GM23248 (cell line): Measurements from ENCODE around the gene HRC. TPM values are rescaled to one million over a fixed set of nuclear protein-coding genes. Genes with fewer than 3 reads are reported as not detected.

Experiments
- DNase-seq: peaks from one replicate; pipeline ENCODE4 v3.0.0-alpha.2; 2015
- H2AFZ ChIP-seq: fragments of 200-600 bp; sonication (generic); 2 replicates; pipeline ENCODE4 v1.6.1; 2016; ENCODE audit warnings: antibody characterized with exemption
- H3F3A ChIP-seq: fragments of 200-600 bp; sonication (generic); 2 replicates; pipeline ENCODE4 v1.6.1; 2016; ENCODE audit warnings: mild to moderate bottlenecking, antibody characterized with exemption, mixed run types; ENCODE audit not compliant: insufficient read depth
- H3K27ac ChIP-seq: fragments of 200-600 bp; sonication (generic); 2 replicates; pipeline ENCODE4 v1.5.1; 2016; ENCODE audit warnings: mild to moderate bottlenecking
- H3K27me3 ChIP-seq: fragments of 200-600 bp; sonication (generic); replicated peaks from 2 replicates; pipeline ENCODE4 v1.6.1; 2016; ENCODE audit warnings: mild to moderate bottlenecking; ENCODE audit not compliant: insufficient read depth
- H3K36me3 ChIP-seq: fragments of 200-600 bp; sonication (generic); 2 replicates; pipeline ENCODE4 v1.6.1; 2016; ENCODE audit warnings: low read depth, mild to moderate bottlenecking
- H3K4me1 ChIP-seq: fragments of 200-600 bp; sonication (generic); 2 replicates; pipeline ENCODE4 v1.6.1; 2016; ENCODE audit warnings: mild to moderate bottlenecking; ENCODE audit not compliant: insufficient read depth
- H3K4me2 ChIP-seq: fragments of 200-600 bp; sonication (generic); one replicate; pipeline ENCODE4 v1.6.1; 2016; ENCODE audit warnings: mild to moderate bottlenecking; ENCODE audit not compliant: unreplicated experiment
- H3K4me3 ChIP-seq: fragments of 200-600 bp; sonication (generic); 2 replicates; pipeline ENCODE4 v1.5.1; 2016; ENCODE audit warnings: mild to moderate bottlenecking
- H3K79me2 ChIP-seq: fragments of 200-600 bp; sonication (generic); 2 replicates; pipeline ENCODE4 v1.6.1; 2016; ENCODE audit warnings: mild to moderate bottlenecking; ENCODE audit not compliant: insufficient read depth
- H3K9ac ChIP-seq: fragments of 200-600 bp; sonication (generic); 2 replicates; pipeline ENCODE4 v1.6.1; 2016; ENCODE audit warnings: mild to moderate bottlenecking
- H3K9me2 ChIP-seq: fragments of 200-600 bp; sonication (generic); 2 replicates; pipeline ENCODE4 v1.6.1; 2016; ENCODE audit warnings: mixed run types, mild to moderate bottlenecking, moderate library complexity; ENCODE audit not compliant: insufficient read depth
- H3K9me3 ChIP-seq: fragments of 200-600 bp; sonication (generic); one replicate; pipeline ENCODE4 v1.6.1; 2017; ENCODE audit warnings: low read depth
- H4K20me1 ChIP-seq: fragments of 200-600 bp; sonication (generic); 2 replicates; pipeline ENCODE4 v1.6.0; 2016; ENCODE audit not compliant: insufficient read depth
- EZH2 ChIP-seq: fragments of 200-600 bp; sonication (generic); IDR thresholded peaks from 2 replicates; pipeline ENCODE4 v1.6.1; 2018; ENCODE audit warnings: antibody characterized with exemption, mild to moderate bottlenecking; ENCODE audit not compliant: insufficient read depth, poor library complexity, severe bottlenecking
- EZH2phosphoT487 ChIP-seq: fragments of 200-600 bp; sonication (generic); IDR thresholded peaks from 2 replicates; pipeline ENCODE4 v1.6.1; 2018; ENCODE audit warnings: antibody characterized with exemption, moderate library complexity, mild to moderate bottlenecking, low read depth; ENCODE audit not compliant: insufficient read depth
- WGBS, 2 experiments: methylation state at CpG; one replicate each; pipeline ENCODE4 v1.1.6; 2015 to 2017; ENCODE audit warnings: low lambda C conversion rate in 2 of 2, low coverage in 1 of 2; ENCODE audit errors: missing lambda C conversion rate in 2 of 2; 5-methylcytosine and 5-hydroxymethylcytosine counted together
- in situ Hi-C: fragments of 300-500 bp; cut with MboI; formaldehyde crosslinking; loops from 2 replicates; pipeline ENCODE4 v1.15.0; 2020
- polyA plus RNA-seq: library from polyadenylated mRNA; unstranded; fragments of >200 nt; fragmentation: Nextera tagmentation; extraction: Ambion mirVana; gene quantifications from 2 replicates; pipeline ENCODE4 v1.2.1, GENCODE V29; 2016
- total RNA-seq: library from RNA; depleted of rRNA; stranded (reverse); fragments of >200 nt; shearing (Covaris generic); gene quantifications from 2 replicates; pipeline ENCODE4 v1.2.3, GENCODE V29; 2014

Gene HRC
- total and polyA plus RNA-seq, 2 experiments from 2014 or later: not detected

GRCh38 chr19:49155820-49156346 is 687 bp upstream of the HRC start:
- no peaks in the 10 kb centered on the region; the same call in 1 of the 2 replicates for H4K20me1 ChIP-seq
- no peak overlapping the region for H3K27ac ChIP-seq
- no peaks in the 10 kb centered on the region for H3K36me3 ChIP-seq
- H2AFZ ChIP-seq: no peak overlapping the region
- no peak overlapping the region for H3K4me3 ChIP-seq
- H3K4me1 ChIP-seq: peaks cover 8% of the 10 kb centered on the region; the same call in 1 of the 2 replicates
- no peak overlapping the region for H3K9ac ChIP-seq
- H3K4me2 ChIP-seq: no peak overlapping the region
- H3K27me3 ChIP-seq: no peaks in the 10 kb centered on the region
- no peaks in the 10 kb centered on the region for H3K9me2 ChIP-seq
- TF ChIP-seq EZH2phosphoT487 (no peak), EZH2 (no peak)
- in situ Hi-C loops: no loop called here
- no peak for DNase-seq
- H3K79me2 ChIP-seq: peaks cover 22% of the 10 kb centered on the region
- peaks cover 5% of the 10 kb centered on the region; the same call in 1 of the 2 replicates for H3F3A ChIP-seq
- no peaks in the 10 kb centered on the region for H3K9me3 ChIP-seq
- 71% methylated on average over 3 to 4 of the region's 4 CpGs for WGBS, 2 experiments

- Histone ChIP-seq H3F3A (peaks cover 5% of the 10 kb centered on the region; the same call in 1 of the 2 replicates), H3K9ac (no peak overlapping the region), H3K79me2 (peaks cover 14% of the 10 kb centered on the region), H3K36me3 (no peaks in the 10 kb centered on the region), H4K20me1 (no peaks in the 10 kb centered on the region), H3K27ac (no peak overlapping the region), H3K27me3 (no peaks in the 10 kb centered on the region), H2AFZ (no peak overlapping the region), H3K4me1 (peaks cover 8% of the 10 kb centered on the region; the same call in 1 of the 2 replicates), H3K4me2 (no peak overlapping the region), H3K4me3 (no peak overlapping the region), H3K9me3 (no peaks in the 10 kb centered on the region), H3K9me2 (no peaks in the 10 kb centered on the region)
- 92 to 94% methylated on average over 6 of the region's 6 CpGs for WGBS, 2 experiments
- in situ Hi-C loops: no loop called here
- DNase-seq: no peak
- no peak for TF ChIP-seq EZH2
- no peak for TF ChIP-seq EZH2phosphoT487
Observed at GRCh38 chr19:49154279-49154678, 917 bp downstream of the HRC start.

GRCh38 chr19:49153167-49153809 is 1.9 kb downstream of the HRC start:
- H3K4me1 ChIP-seq: peaks cover 3% of the 10 kb centered on the region; the same call in 1 of the 2 replicates
- H3K4me3 ChIP-seq: no peak overlapping the region
- 0 out of 2 replicates have a peak, but pooled peaks cover 7% of the 10 kb centered on the region for H3K79me2 ChIP-seq
- no peak overlapping the region for H2AFZ ChIP-seq
- 96 to 97% methylated on average over 10 of the region's 10 CpGs for WGBS, 2 experiments
- no peak overlapping the region for H3K4me2 ChIP-seq
- TF ChIP-seq EZH2phosphoT487 (no peak), EZH2 (no peak)
- in situ Hi-C loops: no loop called here
- no peak overlapping the region for H3K27ac ChIP-seq
- H3K9me3 ChIP-seq: no peaks in the 10 kb centered on the region
- H3K9me2 ChIP-seq: no peaks in the 10 kb centered on the region
- H3K36me3 ChIP-seq: no peaks in the 10 kb centered on the region
- H3K9ac ChIP-seq: no peak overlapping the region
- no peak for DNase-seq
- peaks cover 5% of the 10 kb centered on the region; the same call in 1 of the 2 replicates for H3F3A ChIP-seq
- H4K20me1 ChIP-seq: no peaks in the 10 kb centered on the region
- H3K27me3 ChIP-seq: no peaks in the 10 kb centered on the region

GRCh38 chr19:49152119-49152550 is 3.1 kb downstream of the HRC start:
- Histone ChIP-seq H3K27me3 (no peaks in the 10 kb centered on the region), H3K4me1 (no peaks in the 10 kb centered on the region), H3K4me2 (no peak overlapping the region), H3K79me2 (no peaks in the 10 kb centered on the region), H2AFZ (no peak overlapping the region), H3F3A (peaks cover 5% of the 10 kb centered on the region; the same call in 1 of the 2 replicates), H3K36me3 (no peaks in the 10 kb centered on the region), H3K9ac (no peak overlapping the region), H3K27ac (no peak overlapping the region), H3K9me2 (no peaks in the 10 kb centered on the region), H4K20me1 (no peaks in the 10 kb centered on the region), H3K4me3 (no peak overlapping the region), H3K9me3 (no peaks in the 10 kb centered on the region)
- in situ Hi-C loops: no loop called here
- no peak for TF ChIP-seq EZH2
- no peak for TF ChIP-seq EZH2phosphoT487
- no peak for DNase-seq
- 12 to 19% methylated on average over 7 to 10 of the region's 10 CpGs for WGBS, 2 experiments
